Esophagus muscularis mucosa (tissue), 4 donors: ENCODE measurements around the gene POU4F3. TPM values are rescaled to one million over a fixed set of nuclear protein-coding genes. Genes with fewer than 3 reads are reported as not detected.

Experiments
- DNase-seq: peaks from one replicate; pipeline ENCODE4 v3.0.0-alpha.2; 2017; ENCODE audit errors: extremely low spot score
- H3K27ac ChIP-seq, 4 donors: fragments of 200-600 bp; sonication (generic); replicated peaks in 1 of 4; 1 replicate in 3 of 4; 2 replicates in 1 of 4; pipeline ENCODE4 v1.5.1; 2016 to 2019; ENCODE audit warnings: mild to moderate bottlenecking in 1 of 4
- H3K27me3 ChIP-seq, 4 donors: fragments of 200-600 bp; sonication (generic); one replicate each; pipeline versions ENCODE4 v1.5.1 to v1.6.0; 2016 to 2019
- H3K36me3 ChIP-seq, 4 donors: fragments of 200-600 bp; sonication (generic); one replicate each; pipeline ENCODE4 v1.5.1; 2016 to 2019
- H3K4me1 ChIP-seq, 4 donors: fragments of 200-600 bp; sonication (generic); one replicate each; pipeline ENCODE4 v1.5.1; 2016 to 2019
- H3K4me3 ChIP-seq, 4 donors: fragments of 200-600 bp; sonication (generic); 1 replicate in 2 of 4; 2 replicates in 2 of 4; pipeline ENCODE4 v1.5.1; 2016 to 2019; ENCODE audit warnings: mild to moderate bottlenecking in 4 of 4, moderate library complexity in 1 of 4
- H3K9me3 ChIP-seq, 4 donors: fragments of 200-600 bp; sonication (generic); 1 replicate in 3 of 4; 2 replicates in 1 of 4; pipeline ENCODE4 v1.5.1; 2016 to 2019
- CTCF ChIP-seq, 3 experiments: fragments of 200-600 bp in 2 of 3; fragments of 450-650 bp in 1 of 3; sonication (generic) in 2 of 3; IDR thresholded peaks; one replicate each; pipeline ENCODE4 v1.5.1; 2017 to 2019; ENCODE audit warnings: antibody characterized with exemption in 3 of 3, mild to moderate bottlenecking in 2 of 3, moderate library complexity in 1 of 3
- EP300 ChIP-seq: sonication (generic); formaldehyde crosslinking; IDR thresholded peaks from one replicate; pipeline ENCODE4 v1.6.1; 2017; ENCODE audit warnings: antibody characterized with exemption
- POLR2A ChIP-seq: fragments of 450-650 bp; IDR thresholded peaks from one replicate; pipeline ENCODE4 v1.6.1; 2017; ENCODE audit warnings: antibody characterized with exemption, moderate library complexity, mild to moderate bottlenecking, low read depth
- POLR2AphosphoS5 ChIP-seq, 2 donors: sonication (generic); formaldehyde crosslinking; IDR thresholded peaks; one replicate each; pipeline ENCODE4 v1.6.1; 2017; ENCODE audit warnings: antibody characterized with exemption in 2 of 2
- whole genome bisulfite sequencing: methylation state at CpG from one replicate; pipeline ENCODE4 v1.1.5; 2018; 5-methylcytosine and 5-hydroxymethylcytosine counted together
- intact Hi-C: fragments of 100-400 bp; cut with DNase I; formaldehyde crosslinking; loops from one replicate; pipeline ENCODE4 v1.15.1; 2023
- total RNA-seq, 4 donors: library from RNA; depleted of rRNA; stranded (reverse); fragments of >200 nt; gene quantifications; one replicate each; pipeline versions ENCODE4 v1.1.0 to v1.2.1, GENCODE V29; 2016

Gene POU4F3
- total RNA-seq, 4 donors from 2014 or later = 0.17 TPM; not detected in 2

- intact Hi-C loops = no loop called here
- no peak for DNase-seq
- H3K4me3 ChIP-seq = no peak overlapping the region
- no peak overlapping the region for H3K27ac ChIP-seq
- peaks cover 0 to 92% (median 78%) of the 10 kb centered on the region in 4 donors for H3K27me3 ChIP-seq
- no peaks in the 10 kb centered on the region for H3K36me3 ChIP-seq
- peaks cover 23 to 52% (median 29%) of the 10 kb centered on the region in 4 donors for H3K4me1 ChIP-seq
- TF ChIP-seq POLR2A (no peak), POLR2AphosphoS5 (IDR thresholded peaks at IDR 0.05) (no peak), CTCF (IDR thresholded peaks at IDR 0.05) (no peak), EP300 (no peak)
- 10% methylated on average over 14 of the region's 14 CpGs for WGBS
- no peaks in the 10 kb centered on the region for H3K9me3 ChIP-seq
These were observed 3.9 kb downstream of the POU4F3 start for GRCh38 chr5:146342519-146342881.

GRCh38 chr5:146342882-146343865 lies 4.5 kb downstream of the POU4F3 start:
- no peak for TF ChIP-seq EP300
- TF ChIP-seq POLR2A = no peak
- TF ChIP-seq POLR2AphosphoS5 (IDR thresholded peaks at IDR 0.05) = no peak
- no peak for TF ChIP-seq CTCF (IDR thresholded peaks at IDR 0.05)
- Histone ChIP-seq H3K4me1 (peaks cover 23 to 51% (median 28%) of the 10 kb centered on the region in 4 donors), H3K36me3 (no peaks in the 10 kb centered on the region), H3K27me3 (peaks cover 0 to 91% (median 71%) of the 10 kb centered on the region in 4 donors), H3K4me3 (no peak overlapping the region), H3K27ac (no peak overlapping the region), H3K9me3 (no peaks in the 10 kb centered on the region)
- WGBS = 5% methylated on average over 46 of the region's 46 CpGs
- intact Hi-C loops = no loop called here
- DNase-seq = no peak

- TF ChIP-seq POLR2AphosphoS5 (IDR thresholded peaks at IDR 0.05) (no peak), CTCF (IDR thresholded peaks at IDR 0.05) (no peak), EP300 (no peak), POLR2A (no peak)
- Histone ChIP-seq H3K27ac (no peak overlapping the region), H3K27me3 (peaks cover 0 to 86% (median 59%) of the 10 kb centered on the region in 4 donors), H3K36me3 (no peaks in the 10 kb centered on the region), H3K4me3 (peak overlapping the region in 2 of 4 donors; percentile 19 to 40), H3K4me1 (peaks cover 23 to 43% (median 27%) of the 10 kb centered on the region in 4 donors), H3K9me3 (no peaks in the 10 kb centered on the region)
- no peak for DNase-seq
- intact Hi-C loops = no loop called here
- 5% methylated on average over 19 of the region's 31 CpGs for WGBS
These were observed 5.8 kb downstream of the POU4F3 start for GRCh38 chr5:146344155-146345118.

- DNase-seq = no peak
- Histone ChIP-seq H3K27me3 (peaks cover 0 to 81% (median 51%) of the 10 kb centered on the region in 4 donors), H3K9me3 (no peaks in the 10 kb centered on the region), H3K4me3 (peak overlapping the region in 2 of 4 donors; percentile 19 to 40), H3K36me3 (no peaks in the 10 kb centered on the region), H3K27ac (no peak overlapping the region), H3K4me1 (peaks cover 18 to 35% (median 21%) of the 10 kb centered on the region in 4 donors)
- no peak for TF ChIP-seq CTCF (IDR thresholded peaks at IDR 0.05)
- no peak for TF ChIP-seq EP300
- no peak for TF ChIP-seq POLR2AphosphoS5 (IDR thresholded peaks at IDR 0.05)
- TF ChIP-seq POLR2A = no peak
- WGBS = 7% methylated on average over 12 of the region's 12 CpGs
- intact Hi-C loops = no loop called here
These were observed 6.6 kb downstream of the POU4F3 start for GRCh38 chr5:146345240-146345577.
